ENCODE measurements around the gene ZNF506. TPM values are rescaled to one million over a fixed set of nuclear protein-coding genes. Genes with fewer than 3 reads are reported as not detected.

Gene ZNF506
- total RNA-seq, 1 donor from 2014 or later = 12.9 TPM

DNA sequence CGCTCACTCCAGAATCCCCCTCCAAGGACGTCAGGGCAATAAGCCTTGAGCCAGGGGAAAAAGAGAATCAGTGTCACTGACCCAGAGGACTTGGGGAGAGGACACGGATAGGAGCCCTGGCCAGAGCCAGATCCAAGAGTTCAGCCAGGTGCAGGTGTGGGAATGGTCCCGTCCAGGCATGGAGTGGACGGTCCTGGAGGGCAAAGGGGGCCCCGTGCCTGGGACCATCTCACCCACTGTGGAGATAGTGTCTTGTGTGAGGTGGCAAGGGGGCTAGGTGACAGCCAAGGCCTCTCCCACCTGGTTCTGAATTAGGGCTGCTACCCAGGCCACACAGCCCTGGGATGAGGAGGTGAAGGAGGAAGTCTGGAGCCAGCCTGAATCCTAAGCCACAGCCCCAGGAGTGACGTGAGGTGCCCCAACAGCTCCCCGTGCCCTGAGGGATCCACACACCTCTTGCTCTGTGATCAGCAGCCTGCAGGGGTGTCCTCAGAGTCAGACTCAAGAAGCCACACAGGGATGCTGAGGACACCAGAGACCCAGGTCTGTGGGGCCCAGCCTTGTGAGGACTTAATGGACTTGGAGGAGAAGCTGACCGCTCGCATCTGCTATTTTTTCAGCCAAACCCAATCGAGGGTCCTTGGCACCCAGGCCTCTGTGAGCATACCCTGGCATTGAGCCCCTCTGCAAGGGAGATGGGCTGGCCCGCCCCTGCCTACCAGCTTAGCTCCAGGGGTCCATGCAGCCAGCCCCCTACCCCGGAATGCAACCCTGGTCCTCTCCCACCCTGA lies 72.2 kb downstream of the ZNF506 start:
- no peaks in the 10 kb centered on the region for H3K79me2 ChIP-seq (ENCODE audit: insufficient read depth, low read length)
- no peak for FAIRE-seq
- H3K4me2 ChIP-seq (ENCODE audit: low read length) = no peak overlapping the region
- no peaks in the 10 kb centered on the region for H3K4me1 ChIP-seq (ENCODE audit: insufficient read depth, low read length)
- H3K9ac ChIP-seq (ENCODE audit: low read length) = no peak overlapping the region
- H3K9me3 ChIP-seq (ENCODE audit: insufficient read depth, low read depth, low read length) = peaks cover 17% of the 10 kb centered on the region
- Mint-ChIP-seq H3K4me3 (ENCODE audit: unreplicated experiment) (no peak overlapping the region), H3K27ac (ENCODE audit: unreplicated experiment) (no peak overlapping the region), H3K9me3 (ENCODE audit: unreplicated experiment) (peaks cover 14% of the 10 kb centered on the region), H3K4me1 (ENCODE audit: low read depth, unreplicated experiment) (no peaks in the 10 kb centered on the region), H3K36me3 (ENCODE audit: low read depth, unreplicated experiment) (peaks cover 5% of the 10 kb centered on the region), H3K27me3 (ENCODE audit: low read depth, unreplicated experiment) (peaks cover 10% of the 10 kb centered on the region)
- DNase-seq (ENCODE audit: low read depth) = no peak
- H4K20me1 ChIP-seq (ENCODE audit: insufficient read depth, low read length) = no peaks in the 10 kb centered on the region
- no peaks in the 10 kb centered on the region for H3K36me3 ChIP-seq (ENCODE audit: insufficient read depth, low read length)
- no peak overlapping the region for H3K27ac ChIP-seq (ENCODE audit: low read depth, low read length)
- no peaks in the 10 kb centered on the region for H3K27me3 ChIP-seq (ENCODE audit: insufficient read depth, low read length)
- H2AFZ ChIP-seq (ENCODE audit: low read depth, low read length) = no peak overlapping the region
- H3K4me3 ChIP-seq (ENCODE audit: insufficient read depth, low read depth, low read length) = no peak overlapping the region
- TF ChIP-seq, protein P1, sequence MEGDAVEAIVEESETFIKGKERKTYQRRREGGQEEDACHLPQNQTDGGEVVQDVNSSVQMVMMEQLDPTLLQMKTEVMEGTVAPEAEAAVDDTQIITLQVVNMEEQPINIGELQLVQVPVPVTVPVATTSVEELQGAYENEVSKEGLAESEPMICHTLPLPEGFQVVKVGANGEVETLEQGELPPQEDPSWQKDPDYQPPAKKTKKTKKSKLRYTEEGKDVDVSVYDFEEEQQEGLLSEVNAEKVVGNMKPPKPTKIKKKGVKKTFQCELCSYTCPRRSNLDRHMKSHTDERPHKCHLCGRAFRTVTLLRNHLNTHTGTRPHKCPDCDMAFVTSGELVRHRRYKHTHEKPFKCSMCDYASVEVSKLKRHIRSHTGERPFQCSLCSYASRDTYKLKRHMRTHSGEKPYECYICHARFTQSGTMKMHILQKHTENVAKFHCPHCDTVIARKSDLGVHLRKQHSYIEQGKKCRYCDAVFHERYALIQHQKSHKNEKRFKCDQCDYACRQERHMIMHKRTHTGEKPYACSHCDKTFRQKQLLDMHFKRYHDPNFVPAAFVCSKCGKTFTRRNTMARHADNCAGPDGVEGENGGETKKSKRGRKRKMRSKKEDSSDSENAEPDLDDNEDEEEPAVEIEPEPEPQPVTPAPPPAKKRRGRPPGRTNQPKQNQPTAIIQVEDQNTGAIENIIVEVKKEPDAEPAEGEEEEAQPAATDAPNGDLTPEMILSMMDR (IDR thresholded peaks at IDR 0.05; ENCODE audit: insufficient read depth, low read depth, low read length) = no peak
- TF ChIP-seq EZH2 (IDR thresholded peaks at IDR 0.05; ENCODE audit: insufficient read depth, low read length) = no peak

DNA sequence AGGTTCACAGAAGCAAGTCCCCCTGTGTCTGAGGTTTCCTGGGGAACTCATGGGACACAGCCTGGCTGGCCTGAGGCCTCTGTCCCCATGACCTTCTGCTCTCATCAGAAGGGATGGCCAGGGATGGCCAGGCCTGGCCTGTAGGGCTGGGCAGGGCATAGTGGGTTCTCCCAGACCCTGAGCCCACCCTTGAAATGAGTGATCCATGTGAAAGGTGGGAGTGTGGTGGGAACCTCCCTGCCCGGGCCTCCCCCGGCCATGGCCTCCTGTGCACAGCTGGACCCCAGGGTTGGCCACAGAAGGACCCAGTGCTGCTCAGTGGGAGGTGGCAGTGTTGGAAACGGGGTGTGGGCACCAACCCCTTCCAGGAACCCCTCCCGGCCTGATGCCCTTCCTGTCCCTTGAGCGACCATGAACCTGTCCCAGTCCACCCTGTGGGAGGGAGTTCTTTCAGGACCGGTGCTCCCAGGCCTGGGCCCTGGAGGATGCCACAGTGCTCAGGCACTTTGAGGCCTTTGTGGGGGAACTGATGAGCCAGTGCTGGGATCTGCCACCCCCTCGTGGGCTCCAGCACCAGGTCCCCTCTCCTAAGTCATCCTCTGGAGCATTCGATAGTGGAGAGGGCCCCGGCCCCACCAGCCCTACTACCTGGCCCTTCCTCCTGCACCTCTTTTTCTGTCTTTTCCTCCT lies 73.2 kb downstream of the ZNF506 start:
- Histone ChIP-seq H3K79me2 (ENCODE audit: insufficient read depth, low read length) (no peaks in the 10 kb centered on the region), H3K9me3 (ENCODE audit: insufficient read depth, low read depth, low read length) (peaks cover 17% of the 10 kb centered on the region), H3K27ac (ENCODE audit: low read depth, low read length) (no peak overlapping the region), H2AFZ (ENCODE audit: low read depth, low read length) (no peak overlapping the region), H3K4me1 (ENCODE audit: insufficient read depth, low read length) (no peaks in the 10 kb centered on the region), H3K9ac (ENCODE audit: low read length) (no peak overlapping the region), H3K36me3 (ENCODE audit: insufficient read depth, low read length) (no peaks in the 10 kb centered on the region), H3K4me3 (ENCODE audit: insufficient read depth, low read depth, low read length) (no peak overlapping the region), H3K27me3 (ENCODE audit: insufficient read depth, low read length) (no peaks in the 10 kb centered on the region), H3K4me2 (ENCODE audit: low read length) (no peak overlapping the region), H4K20me1 (ENCODE audit: insufficient read depth, low read length) (no peaks in the 10 kb centered on the region)
- Mint-ChIP-seq H3K4me1 (ENCODE audit: low read depth, unreplicated experiment) (no peaks in the 10 kb centered on the region), H3K27me3 (ENCODE audit: low read depth, unreplicated experiment) (peaks cover 13% of the 10 kb centered on the region), H3K9me3 (ENCODE audit: unreplicated experiment) (peaks cover 13% of the 10 kb centered on the region), H3K36me3 (ENCODE audit: low read depth, unreplicated experiment) (peaks cover 5% of the 10 kb centered on the region), H3K27ac (ENCODE audit: unreplicated experiment) (no peak overlapping the region), H3K4me3 (ENCODE audit: unreplicated experiment) (no peak overlapping the region)
- DNase-seq (ENCODE audit: low read depth) (no peak), FAIRE-seq (no peak)
- TF ChIP-seq EZH2 (IDR thresholded peaks at IDR 0.05; ENCODE audit: insufficient read depth, low read length) = no peak
- TF ChIP-seq, protein P1 (IDR thresholded peaks at IDR 0.05; ENCODE audit: insufficient read depth, low read depth, low read length) = no peak

Measured in astrocyte (in vitro differentiated cells and primary cell).